H54 (cell line): ENCODE results near the gene MRPS9.

Experiments used
- DNase-seq: peaks from one replicate; pipeline ENCODE4 v3.0.0; 2011; ENCODE audit warnings: low spot score, mixed read lengths; ENCODE audit not compliant: insufficient read length
- FAIRE-seq: peaks from 3 replicates; lab custom pipeline; 2011; peaks lifted over from hg19 to GRCh38; lab: Jason Lieb, UNC
- POLR2A ChIP-seq: IDR thresholded peaks from 2 replicates; pipeline ENCODE4 v1.6.1; 2011; ENCODE audit warnings: low read depth, mild to moderate bottlenecking, low read length

The MRPS9 gene

DNA sequence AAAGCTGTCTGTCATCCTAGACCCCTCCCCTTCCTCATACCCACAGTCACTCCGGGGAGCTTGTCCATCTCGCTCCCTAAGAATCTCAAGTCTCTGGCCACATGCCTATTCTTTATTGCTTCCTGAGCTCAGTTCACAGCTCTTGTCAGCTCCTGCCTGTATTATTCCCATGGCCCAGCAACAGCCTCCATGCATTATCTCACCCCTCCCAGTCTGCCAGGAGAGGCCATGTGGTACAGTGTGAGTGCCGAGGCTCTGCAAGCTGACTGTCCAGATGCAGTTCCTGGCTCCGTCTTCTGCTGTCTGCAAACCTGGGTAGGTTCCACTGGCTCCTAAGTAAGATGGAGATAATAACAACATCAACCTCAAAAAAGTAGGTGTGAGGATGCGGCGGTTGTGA, 79.7 kb downstream of the MRPS9 start:
- FAIRE-seq = no peak
- TF ChIP-seq POLR2A = no peak
- DNase-seq = no peak

- no peak for TF ChIP-seq POLR2A
- DNase-seq (no peak), FAIRE-seq (no peak)
Measured at GRCh38 chr2:105118960-105119359, 81.1 kb downstream of the MRPS9 start.

- no peak for FAIRE-seq
Measured at GRCh38 chr2:105121434-105121833, 83.6 kb downstream of the MRPS9 start.

GRCh38 chr2:105125428-105125827, 87.6 kb downstream of the MRPS9 start:
- FAIRE-seq (no peak), DNase-seq (no peak)
- no peak for TF ChIP-seq POLR2A

More at GRCh38 chr2:105121434-105121833, 83.6 kb downstream of the MRPS9 start:
- no peak for TF ChIP-seq POLR2A
- no peak for DNase-seq

- FAIRE-seq (no peak), DNase-seq (no peak)
- TF ChIP-seq POLR2A = no peak
Measured at GRCh38 chr2:105125920-105126319, 88.1 kb downstream of the MRPS9 start.

DNA sequence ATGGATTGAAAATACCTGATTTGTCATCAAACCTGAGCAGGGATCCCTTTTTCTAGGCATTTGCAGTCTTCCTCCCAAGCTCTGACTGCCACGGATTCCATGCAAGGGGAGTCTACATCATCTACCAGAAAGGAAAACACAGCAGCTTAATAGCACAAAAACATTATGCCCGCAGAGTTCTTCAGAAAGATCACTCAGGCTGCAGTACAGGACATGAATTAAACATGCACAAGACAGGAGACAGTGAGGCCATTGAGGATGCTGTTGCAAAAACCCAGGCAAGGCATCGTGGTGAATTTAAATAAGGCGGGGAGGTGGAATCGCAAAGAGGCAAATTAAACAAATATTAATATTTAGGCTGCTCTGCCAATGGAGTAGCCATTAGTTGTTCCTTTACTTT, 88.5 kb downstream of the MRPS9 start:
- TF ChIP-seq POLR2A = no peak
- no peak for FAIRE-seq

GRCh38 chr2:105127289-105127915, 89.5 kb downstream of the MRPS9 start:
- no peak for TF ChIP-seq POLR2A
- FAIRE-seq = no peak
- DNase-seq = no peak

More for the DNA sequence above, 88.5 kb downstream of the MRPS9 start:
- DNase-seq = no peak

- no peak for FAIRE-seq
- no peak for DNase-seq
- TF ChIP-seq POLR2A = no peak
Measured at GRCh38 chr2:105129722-105130232, 91.9 kb downstream of the MRPS9 start.

GRCh38 chr2:105130546-105130945, 92.7 kb downstream of the MRPS9 start:
- DNase-seq (no peak), FAIRE-seq (no peak)
- TF ChIP-seq POLR2A = no peak

- TF ChIP-seq POLR2A = no peak
- no peak for DNase-seq
- FAIRE-seq = no peak
Measured at GRCh38 chr2:105134081-105134480, 96.2 kb downstream of the MRPS9 start.

DNA sequence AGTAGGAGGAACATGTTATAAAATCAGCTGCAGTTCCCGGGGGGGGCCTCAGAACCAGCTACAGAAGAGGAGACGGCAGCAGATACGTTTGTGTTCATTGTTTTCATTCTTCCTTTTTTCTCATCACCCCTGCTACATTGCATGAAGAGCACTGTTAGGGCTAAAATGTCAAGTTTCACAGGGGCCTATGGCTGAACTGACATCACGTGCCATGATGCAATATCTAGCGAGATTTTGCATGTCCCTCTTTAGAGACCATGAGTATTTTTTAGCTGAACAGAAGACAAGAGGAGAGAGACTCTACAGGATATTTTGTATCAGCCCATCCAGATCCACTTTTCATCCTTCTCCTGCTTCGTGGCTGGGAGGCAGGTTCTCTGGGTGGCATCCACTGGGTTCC, 97.6 kb downstream of the MRPS9 start:
- FAIRE-seq (no peak), DNase-seq (no peak)
- no peak for TF ChIP-seq POLR2A

- DNase-seq (no peak), FAIRE-seq (no peak)
- TF ChIP-seq POLR2A = no peak
Measured at GRCh38 chr2:105136394-105136793, 98.5 kb downstream of the MRPS9 start.

DNA sequence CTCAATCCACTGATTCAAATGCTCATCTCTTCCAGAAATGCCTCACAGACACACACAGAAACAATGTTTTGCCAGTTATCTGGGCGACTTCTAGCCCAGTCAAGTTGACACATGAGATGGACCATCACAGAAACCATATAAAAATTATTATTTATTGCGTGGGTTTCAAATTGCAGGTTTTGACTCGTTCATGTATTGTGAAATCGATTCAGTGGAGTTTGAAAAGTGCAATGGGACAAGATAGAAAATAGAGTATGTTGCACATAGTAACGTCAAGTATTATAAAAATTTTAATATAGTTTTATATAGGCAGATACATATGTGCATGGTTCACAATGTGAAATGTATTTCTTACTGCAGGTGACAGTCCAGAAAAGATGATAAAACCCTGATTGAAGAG, 100.8 kb downstream of the MRPS9 start:
- TF ChIP-seq POLR2A = no peak
- FAIRE-seq = no peak

DNA sequence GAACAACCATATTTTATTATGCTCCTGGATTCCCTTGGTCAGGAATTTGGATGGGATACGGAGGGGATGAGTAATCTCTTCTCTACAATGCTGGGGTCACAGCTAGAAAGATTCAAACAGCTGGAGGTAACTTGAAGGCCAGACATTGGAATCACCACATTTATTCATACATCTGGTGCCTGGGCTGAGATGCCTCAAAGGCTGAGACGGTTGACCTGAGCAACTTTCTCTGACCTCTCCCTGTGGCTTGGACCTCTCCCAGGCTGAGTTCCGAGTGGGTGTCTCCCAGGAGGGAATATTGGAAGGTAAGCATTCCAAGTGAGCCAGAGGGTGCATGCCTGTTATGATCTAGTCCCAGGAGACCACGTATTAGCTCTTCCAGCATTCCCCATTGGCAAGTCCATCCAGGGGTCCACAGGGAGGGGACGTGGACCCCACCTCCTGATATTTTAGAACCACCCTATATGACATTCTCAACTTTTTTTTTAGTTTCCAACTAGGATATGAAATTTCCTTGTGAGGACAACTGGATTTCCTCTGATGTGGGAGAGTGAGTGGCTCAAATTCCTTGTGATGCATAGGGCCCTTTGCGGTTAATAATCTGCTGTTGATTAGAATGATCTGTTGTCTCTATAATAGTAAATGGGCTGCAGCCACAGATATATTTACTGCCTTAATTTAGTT, 101.8 kb downstream of the MRPS9 start:
- no peak for DNase-seq
- FAIRE-seq = no peak
- no peak for TF ChIP-seq POLR2A

More for the DNA sequence above, 100.8 kb downstream of the MRPS9 start:
- no peak for DNase-seq

- no peak for TF ChIP-seq POLR2A
- FAIRE-seq (no peak), DNase-seq (no peak)
Measured at GRCh38 chr2:105140240-105140568, 102.3 kb downstream of the MRPS9 start.
